HG02759 (cell line): Measurements from ENCODE around the gene ACP3.
A peak's percentile ranks its signal among the peaks of the same experiment; 100 is the strongest.
"Not testable (repeated sequence)": the region's sequence is repeated elsewhere in the genome, so short reads cannot be mapped to it uniquely, and the experiment has no call there.

Source experiments
- ATAC-seq: cut with Tn5 transposase; IDR thresholded peaks from one replicate; pipeline ENCODE4 v1.9.1; 2021; ENCODE audit warnings: mild to moderate bottlenecking, moderate library complexity; ENCODE audit not compliant: unreplicated experiment

Gene ACP3

GRCh38 chr3:132360717-132361116 is 43.5 kb downstream of the ACP3 start:
- ATAC-seq: no peak

- ATAC-seq: no peak
Observed at GRCh38 chr3:132362329-132362728, 45.1 kb downstream of the ACP3 start.

DNA sequence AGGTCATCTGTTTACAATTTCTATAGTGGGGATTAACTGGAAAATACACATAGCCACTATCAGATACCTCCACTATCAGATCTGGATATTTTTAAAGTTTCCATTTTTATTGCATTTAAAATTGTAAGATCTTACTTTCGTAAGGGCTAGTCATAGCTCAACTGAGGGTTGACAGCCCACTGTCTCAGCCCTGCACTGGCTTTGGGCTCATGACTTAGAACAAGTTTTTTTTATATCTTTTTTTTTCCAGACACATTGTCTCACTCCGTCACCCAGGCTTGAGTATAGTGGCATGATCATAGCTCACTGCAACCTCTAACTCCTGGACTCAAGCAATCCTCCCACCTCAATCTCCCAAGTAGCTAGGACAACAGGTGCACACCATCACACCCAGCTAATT is 51.3 kb downstream of the ACP3 start:
- ATAC-seq: no peak

DNA sequence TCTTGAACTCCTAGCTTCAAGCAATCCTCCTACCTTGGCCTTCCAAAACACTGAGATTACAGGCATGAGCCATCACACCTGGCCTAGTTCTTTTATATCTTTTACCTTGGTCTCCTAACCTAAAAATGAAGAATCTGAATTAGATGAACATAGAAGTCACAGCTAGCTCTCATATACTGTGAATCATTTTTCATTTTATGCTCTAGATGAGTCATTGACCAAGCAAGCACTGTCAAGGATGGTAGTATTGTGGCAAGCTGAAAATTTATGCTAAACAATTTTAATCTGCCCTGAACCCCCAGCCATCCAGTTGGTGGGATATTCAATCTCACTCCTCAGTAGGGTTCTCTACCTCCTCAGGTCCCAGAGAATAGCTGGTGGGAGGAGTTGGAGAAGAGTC is 51.8 kb downstream of the ACP3 start:
- no peak for ATAC-seq

GRCh38 chr3:132376945-132377354 is 59.7 kb downstream of the ACP3 start:
- not testable (repeated sequence) for ATAC-seq

GRCh38 chr3:132378048-132378762 is 61.0 kb downstream of the ACP3 start:
- ATAC-seq: no peak

GRCh38 chr3:132378846-132379245 is 61.6 kb downstream of the ACP3 start:
- ATAC-seq: no peak

- ATAC-seq: no peak
Observed at GRCh38 chr3:132380920-132381319, 63.7 kb downstream of the ACP3 start.

DNA sequence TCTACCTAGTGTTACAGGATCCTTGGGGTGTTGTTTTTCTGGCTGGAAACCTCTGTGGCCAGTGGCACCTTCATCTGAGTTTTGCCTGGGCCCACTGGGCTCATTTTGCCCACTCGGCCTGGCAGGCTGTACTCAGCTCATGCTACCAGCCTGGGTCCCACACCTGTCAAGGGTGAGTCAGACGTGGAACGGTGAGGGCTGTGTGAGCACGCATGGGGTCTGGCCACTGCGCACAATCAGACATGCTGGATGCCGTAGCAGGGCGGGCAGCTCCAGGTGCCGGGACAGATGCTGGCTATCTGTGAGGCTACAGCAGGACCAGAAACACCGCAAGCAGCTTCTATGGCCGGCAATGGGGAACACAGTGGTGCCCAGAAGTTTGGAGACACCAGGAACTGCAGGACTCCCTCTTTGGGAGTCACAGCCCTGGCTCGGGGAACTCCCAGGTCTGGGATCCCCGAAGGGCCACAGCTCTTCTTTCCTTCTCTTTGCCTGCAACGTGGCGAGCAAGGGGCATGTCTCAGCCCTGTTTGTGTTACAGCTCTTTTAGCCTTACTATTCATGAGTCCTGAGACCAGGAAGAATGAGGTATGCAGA is 64.2 kb downstream of the ACP3 start:
- no peak for ATAC-seq

DNA sequence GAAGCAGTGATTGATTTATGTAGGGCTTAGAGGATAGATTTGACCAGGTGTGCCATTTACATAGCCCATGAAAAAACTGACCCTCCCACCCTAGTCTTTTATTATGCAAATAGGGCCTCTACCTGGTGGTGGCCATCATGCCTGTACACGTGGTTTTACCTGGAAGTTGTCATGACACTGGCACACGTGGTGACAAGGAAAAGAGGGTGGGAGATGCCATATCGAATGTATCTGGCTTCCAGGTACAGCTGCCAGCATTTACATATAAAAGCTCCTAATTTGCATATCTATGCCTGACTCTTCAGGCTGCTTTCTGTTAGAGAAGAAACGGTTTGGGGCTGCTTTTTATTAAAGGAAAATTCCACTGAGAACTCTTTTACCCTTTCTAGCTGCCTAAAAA is 65.1 kb downstream of the ACP3 start:
- ATAC-seq: no peak

GRCh38 chr3:132382688-132383194 is 65.5 kb downstream of the ACP3 start:
- ATAC-seq: no peak

GRCh38 chr3:132386259-132386658 is 69.1 kb downstream of the ACP3 start:
- ATAC-seq: no peak

DNA sequence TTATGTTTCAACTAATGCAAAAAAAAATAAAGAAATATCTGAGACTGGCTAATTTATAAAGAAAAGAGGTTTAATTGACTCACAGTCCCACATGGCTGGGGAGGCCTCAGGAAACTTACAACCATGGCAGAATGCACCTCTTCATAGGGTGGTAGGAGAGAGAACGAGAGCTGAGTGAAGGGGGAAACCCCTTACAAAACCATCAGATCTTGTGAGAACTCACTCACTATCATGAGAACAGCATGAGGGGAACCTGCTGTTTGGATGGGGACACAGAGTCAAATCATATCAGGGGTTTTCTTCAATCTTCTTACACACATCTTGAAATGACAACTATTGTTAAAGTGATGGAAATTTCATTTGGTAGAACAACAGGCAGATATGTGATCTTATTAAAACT is 75.5 kb downstream of the ACP3 start:
- ATAC-seq: not testable (repeated sequence)

GRCh38 chr3:132394320-132394719 is 77.1 kb downstream of the ACP3 start:
- no peak for ATAC-seq

- ATAC-seq: no peak
Observed at GRCh38 chr3:132395126-132395525, 77.9 kb downstream of the ACP3 start.

DNA sequence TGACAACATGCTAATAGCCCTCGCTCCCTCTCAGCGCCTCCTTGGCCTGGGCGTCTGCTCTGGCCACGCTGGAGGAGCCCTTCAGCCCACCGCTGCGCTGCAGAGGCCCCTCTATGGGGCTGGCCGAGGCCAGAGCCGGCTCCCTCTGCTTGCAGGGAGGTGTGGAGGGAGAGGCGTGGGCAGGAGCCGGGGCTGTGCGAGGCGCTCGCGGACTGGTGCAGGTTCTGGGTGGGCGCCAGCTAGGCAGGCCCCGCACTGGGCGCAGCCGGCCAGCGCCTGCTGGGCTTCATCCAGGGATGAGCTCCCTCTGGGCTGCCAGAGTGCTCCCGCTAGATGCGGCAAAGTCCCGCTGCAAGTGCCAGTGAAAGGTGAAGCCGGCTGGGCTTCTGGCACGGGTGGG is 79.0 kb downstream of the ACP3 start:
- no peak for ATAC-seq

DNA sequence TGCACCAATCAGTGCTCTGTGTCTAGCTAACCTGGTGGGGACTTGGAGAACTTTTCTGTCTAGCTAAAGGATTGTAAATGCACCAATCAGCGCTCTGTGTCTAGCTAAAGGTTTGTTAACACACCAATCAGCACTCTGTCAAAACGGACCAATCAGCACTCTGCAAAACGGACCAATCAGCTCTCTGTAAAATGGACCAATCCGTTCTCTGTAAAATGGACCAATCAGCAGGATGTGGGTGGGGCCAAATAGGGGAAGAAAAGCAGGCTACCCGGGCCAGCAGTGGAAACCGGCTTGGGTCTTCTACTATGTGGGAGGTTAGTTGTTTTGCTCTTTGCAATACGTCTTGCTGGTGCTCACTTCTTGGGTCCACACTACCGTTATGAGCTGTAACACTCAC is 79.6 kb downstream of the ACP3 start:
- not testable (repeated sequence) for ATAC-seq

DNA sequence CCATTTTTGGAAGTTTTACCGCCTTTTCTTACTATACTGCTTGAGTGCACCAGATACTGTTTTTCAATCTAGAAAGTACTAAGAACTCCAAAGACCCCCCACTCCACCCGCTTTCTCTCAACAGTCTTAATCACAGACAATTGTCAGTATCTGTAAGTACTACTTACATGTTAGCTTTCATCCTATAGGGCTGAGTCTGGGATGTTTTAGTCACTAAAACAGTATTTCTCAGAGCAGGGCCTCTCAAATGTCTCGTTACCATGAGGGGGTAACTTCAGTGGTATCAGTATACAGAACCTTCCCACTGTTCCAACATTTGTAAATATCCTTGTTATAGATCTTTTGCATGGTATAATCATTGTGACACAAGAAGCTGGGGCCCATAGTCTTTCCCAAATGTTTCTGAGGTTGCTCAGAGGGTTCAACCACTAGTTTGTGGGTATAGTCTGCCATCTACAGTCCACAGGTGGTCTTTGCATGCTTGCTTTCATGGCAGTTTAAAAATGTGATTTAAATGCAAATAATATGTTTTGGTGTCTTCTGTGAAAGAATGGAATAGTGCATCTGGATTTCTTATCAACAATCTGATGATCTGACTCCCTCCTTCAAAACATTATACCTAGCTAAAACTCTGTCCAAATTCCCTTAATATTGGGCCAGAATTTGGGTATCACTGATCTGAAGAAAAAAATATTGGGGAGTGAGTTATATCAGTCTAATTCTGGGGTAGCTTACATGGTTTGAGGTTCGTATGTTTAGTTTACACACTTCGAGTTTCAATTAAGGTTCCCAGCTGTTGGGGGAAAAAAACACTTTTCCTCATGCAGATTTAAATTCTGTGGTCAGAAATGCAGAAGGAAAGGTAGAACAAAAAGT is 82.1 kb downstream of the ACP3 start:
- peak; percentile 61 for ATAC-seq

DNA sequence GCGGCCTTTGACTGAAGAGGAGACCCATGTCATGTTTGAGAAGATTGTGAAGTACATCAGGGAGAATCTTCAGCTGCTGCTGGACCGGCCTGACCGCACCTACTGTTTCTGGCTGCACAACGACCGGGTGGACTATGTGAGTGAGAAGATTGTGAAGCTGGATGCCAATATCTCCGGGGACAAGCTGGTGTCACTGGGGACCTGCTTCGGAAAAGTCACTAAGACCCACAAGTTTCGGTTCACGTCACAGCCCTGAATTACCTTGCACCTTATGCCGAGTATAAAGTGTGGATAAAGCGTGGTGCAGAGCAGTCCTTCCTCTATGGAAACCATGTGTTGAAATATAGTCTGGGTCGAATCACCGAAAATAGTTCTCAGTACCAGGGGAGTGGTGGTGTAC is 84.0 kb downstream of the ACP3 start:
- no peak for ATAC-seq

GRCh38 chr3:132404276-132404675 is 87.1 kb downstream of the ACP3 start:
- ATAC-seq: no peak

DNA sequence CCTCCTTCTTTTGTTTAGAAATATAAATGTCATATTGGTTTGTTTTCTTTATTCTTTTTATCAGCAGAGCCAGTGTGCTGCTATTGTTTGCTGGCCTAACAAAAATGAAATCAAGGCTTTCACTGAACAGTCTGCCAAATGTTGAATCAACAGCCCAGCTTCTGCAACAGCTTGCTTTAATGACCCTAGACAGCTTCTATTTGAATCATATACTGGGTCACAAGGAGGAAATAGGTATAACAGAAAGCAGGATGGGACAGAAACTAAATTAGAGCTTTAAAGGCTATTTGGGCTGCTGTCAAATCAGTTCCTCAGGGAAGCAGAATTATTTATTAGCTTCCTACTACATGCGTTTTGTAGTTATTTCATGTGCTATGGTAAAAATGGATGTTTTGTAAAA is 88.0 kb downstream of the ACP3 start:
- no peak for ATAC-seq
